Hepatocyte (in vitro differentiated cells): ENCODE results near the gene TRPM3. TPM values are rescaled to one million over a fixed set of nuclear protein-coding genes. Genes with fewer than 3 reads are reported as not detected.

Experiments used
- DNase-seq: peaks from one replicate; pipeline ENCODE4 v3.0.0-alpha.2; 2016; ENCODE audit warnings: low spot score
- H2AFZ ChIP-seq: fragments of 200-600 bp; sonication (generic); 2 replicates; pipeline ENCODE4 v1.6.0; 2016; ENCODE audit warnings: antibody characterized with exemption, mild to moderate bottlenecking
- H3K27ac ChIP-seq: fragments of 200-600 bp; sonication (generic); 2 replicates; pipeline ENCODE4 v1.5.1; 2016; ENCODE audit warnings: mild to moderate bottlenecking
- H3K27me3 ChIP-seq: fragments of 200-600 bp; sonication (generic); 2 replicates; pipeline ENCODE4 v1.6.1; 2016
- H3K36me3 ChIP-seq: fragments of 200-600 bp; sonication (generic); replicated peaks from 2 replicates; pipeline ENCODE4 v1.5.1; 2016; ENCODE audit warnings: low read depth; ENCODE audit not compliant: insufficient read depth
- H3K4me1 ChIP-seq: fragments of 200-600 bp; sonication (generic); 2 replicates; pipeline ENCODE4 v1.5.1; 2016; ENCODE audit warnings: mild to moderate bottlenecking, moderate library complexity; ENCODE audit not compliant: insufficient read depth
- H3K4me2 ChIP-seq: fragments of 200-600 bp; sonication (generic); 2 replicates; pipeline ENCODE4 v1.6.0; 2016
- H3K4me3 ChIP-seq: fragments of 200-600 bp; sonication (generic); 2 replicates; pipeline ENCODE4 v1.5.1; 2016; ENCODE audit warnings: mild to moderate bottlenecking
- H3K79me2 ChIP-seq: fragments of 200-600 bp; sonication (generic); 2 replicates; pipeline ENCODE4 v1.6.0; 2017; ENCODE audit warnings: mild to moderate bottlenecking
- H3K9me2 ChIP-seq: fragments of 200-600 bp; sonication (generic); replicated peaks from 2 replicates; pipeline ENCODE4 v1.6.0; 2017; ENCODE audit warnings: mild to moderate bottlenecking; ENCODE audit not compliant: insufficient read depth
- H3K9me3 ChIP-seq: fragments of 200-600 bp; sonication (generic); 2 replicates; pipeline ENCODE4 v1.5.1; 2016; ENCODE audit warnings: low read depth, mild to moderate bottlenecking
- H4K20me1 ChIP-seq: fragments of 200-600 bp; sonication (generic); 2 replicates; pipeline ENCODE4 v1.6.0; 2016; ENCODE audit warnings: mild to moderate bottlenecking; ENCODE audit not compliant: insufficient read depth, poor library complexity, severe bottlenecking
- CTCF ChIP-seq: fragments of 200-600 bp; sonication (generic); IDR thresholded peaks from 2 replicates; pipeline ENCODE4 v1.5.1; 2016; ENCODE audit warnings: antibody characterized with exemption, mild to moderate bottlenecking; ENCODE audit not compliant: poor library complexity
- EZH2 ChIP-seq: fragments of 200-600 bp; sonication (generic); IDR thresholded peaks from 2 replicates; pipeline ENCODE4 v1.6.1; 2016; ENCODE audit warnings: antibody characterized with exemption, mild to moderate bottlenecking, borderline replicate concordance
- EZH2phosphoT487 ChIP-seq: fragments of 200-600 bp; sonication (generic); IDR thresholded peaks from one replicate; pipeline ENCODE4 v1.6.1; 2018; ENCODE audit warnings: antibody characterized with exemption, mild to moderate bottlenecking, low read depth, moderate library complexity; ENCODE audit not compliant: unreplicated experiment, severe bottlenecking
- WGBS: methylation state at CpG from one replicate; pipeline ENCODE4 v1.1.6; 2016; ENCODE audit warnings: low lambda C conversion rate; ENCODE audit errors: missing lambda C conversion rate; 5-methylcytosine and 5-hydroxymethylcytosine counted together
- polyA plus RNA-seq: library from polyadenylated mRNA; unstranded; fragments of >200 nt; fragmentation: Nextera tagmentation; extraction: Ambion mirVana; gene quantifications from 2 replicates; pipeline ENCODE4 v1.2.1, GENCODE V29; 2016
- total RNA-seq: library from RNA; depleted of rRNA; stranded (reverse); fragments of >200 nt; gene quantifications from 2 replicates; pipeline ENCODE4 v1.2.3, GENCODE V29; 2014

TRPM3 gene
- total and polyA plus RNA-seq, 2 experiments from 2014 or later = 0.60 to 0.68 TPM

- H3K4me3 ChIP-seq = no peak overlapping the region
- TF ChIP-seq CTCF = no peak
- no peaks in the 10 kb centered on the region for H3K36me3 ChIP-seq
Observed at GRCh38 chr9:70569791-70570190, 551.6 kb downstream of the TRPM3 start.

GRCh38 chr9:70569070-70569772 is 552.2 kb downstream of the TRPM3 start:
- no peaks in the 10 kb centered on the region for H3K79me2 ChIP-seq
- H3K9me2 ChIP-seq = no peaks in the 10 kb centered on the region
- H3K4me2 ChIP-seq = no peak overlapping the region
- no peaks in the 10 kb centered on the region for H3K36me3 ChIP-seq
- peak; percentile 81 for TF ChIP-seq EZH2phosphoT487
- TF ChIP-seq EZH2 = no peak
- no peak overlapping the region for H3K4me3 ChIP-seq
- H4K20me1 ChIP-seq = no peaks in the 10 kb centered on the region
- 59% methylated on average over 4 of the region's 4 CpGs for WGBS
- peaks cover 17% of the 10 kb centered on the region for H3K4me1 ChIP-seq
- H3K9me3 ChIP-seq = no peaks in the 10 kb centered on the region
- peak; percentile 33 for DNase-seq
- H3K27me3 ChIP-seq = no peaks in the 10 kb centered on the region
- H3K27ac ChIP-seq = peak overlapping the region; percentile 65
- no peak overlapping the region for H2AFZ ChIP-seq

More at GRCh38 chr9:70569791-70570190, 551.6 kb downstream of the TRPM3 start:
- no peaks in the 10 kb centered on the region for H3K79me2 ChIP-seq
- peaks cover 14% of the 10 kb centered on the region for H3K4me1 ChIP-seq
- no peak for DNase-seq
- H3K9me2 ChIP-seq = no peaks in the 10 kb centered on the region
- peak overlapping the region; percentile 59 for H3K27ac ChIP-seq
- no peaks in the 10 kb centered on the region for H4K20me1 ChIP-seq
- 91% methylated on average over 3 of the region's 3 CpGs for WGBS
- no peaks in the 10 kb centered on the region for H3K27me3 ChIP-seq
- H2AFZ ChIP-seq = no peak overlapping the region
- H3K4me2 ChIP-seq = no peak overlapping the region
- no peaks in the 10 kb centered on the region for H3K9me3 ChIP-seq

DNA sequence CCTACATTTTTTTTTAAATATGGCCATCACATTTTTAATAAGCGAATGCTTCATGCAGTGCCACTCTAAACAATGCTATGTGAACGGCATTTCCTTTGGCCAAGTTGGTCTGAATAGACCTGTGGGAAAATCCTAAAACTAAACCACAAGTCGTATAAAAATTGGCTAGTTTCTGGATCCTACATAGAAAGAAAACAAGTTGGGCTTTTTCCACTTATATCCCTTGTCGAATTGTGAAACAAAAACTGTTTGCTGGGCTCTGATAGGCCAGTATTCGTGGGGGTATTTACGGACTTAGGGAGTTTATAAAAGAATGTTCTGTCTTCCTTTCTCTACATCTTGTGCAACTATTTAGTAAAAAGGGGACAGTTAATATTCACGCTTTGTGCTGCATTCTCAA is 553.9 kb downstream of the TRPM3 start:
- H3K36me3 ChIP-seq = no peaks in the 10 kb centered on the region
- WGBS = 70% methylated on average over 7 of the region's 7 CpGs
- H4K20me1 ChIP-seq = no peaks in the 10 kb centered on the region
- no peak overlapping the region for H2AFZ ChIP-seq
- no peak for DNase-seq
- peak overlapping the region; percentile 65 for H3K27ac ChIP-seq
- H3K4me2 ChIP-seq = peak overlapping the region; percentile 16
- TF ChIP-seq CTCF (no peak), EZH2 (no peak), EZH2phosphoT487 (no peak)
- H3K27me3 ChIP-seq = no peaks in the 10 kb centered on the region
- peaks cover 23% of the 10 kb centered on the region for H3K4me1 ChIP-seq
- H3K9me3 ChIP-seq = no peaks in the 10 kb centered on the region
- H3K79me2 ChIP-seq = no peaks in the 10 kb centered on the region
- no peaks in the 10 kb centered on the region for H3K9me2 ChIP-seq
- no peak overlapping the region for H3K4me3 ChIP-seq

- no peak overlapping the region for H3K4me3 ChIP-seq
- H3K27me3 ChIP-seq = no peaks in the 10 kb centered on the region
- peaks cover 23% of the 10 kb centered on the region for H3K4me1 ChIP-seq
- no peaks in the 10 kb centered on the region for H3K79me2 ChIP-seq
- peak overlapping the region; percentile 16 for H3K4me2 ChIP-seq
- no peaks in the 10 kb centered on the region for H4K20me1 ChIP-seq
- H3K27ac ChIP-seq = peak overlapping the region; percentile 65
- H3K36me3 ChIP-seq = no peaks in the 10 kb centered on the region
- H2AFZ ChIP-seq = peak overlapping the region; percentile 21
- H3K9me3 ChIP-seq = no peaks in the 10 kb centered on the region
- DNase-seq = no peak
- WGBS = 45% methylated on average over 4 of the region's 4 CpGs
- TF ChIP-seq CTCF = no peak
- TF ChIP-seq EZH2 = no peak
- no peak for TF ChIP-seq EZH2phosphoT487
- H3K9me2 ChIP-seq = no peaks in the 10 kb centered on the region
Observed at GRCh38 chr9:70566751-70567150, 554.7 kb downstream of the TRPM3 start.
